HL-60 (cell line): ENCODE measurements around the gene OMG.

Experiments used
- DNase-seq, 2 experiments: peaks; one replicate each; pipeline ENCODE4 v3.0.0-alpha.2; 2010 to 2020; ENCODE audit warnings: low read depth in 1 of 2, low spot score in 1 of 2
- H3K27ac ChIP-seq: fragments of 250-450 bp; sonication (Bioruptor Pico); replicated peaks from 2 replicates; pipeline ENCODE4 v1.5.1; 2020; ENCODE audit warnings: mild to moderate bottlenecking, moderate library complexity
- H3K27me3 ChIP-seq: fragments of 250-450 bp; sonication (Bioruptor Pico); 2 replicates; pipeline ENCODE4 v1.5.1; 2021; ENCODE audit warnings: mild to moderate bottlenecking, moderate library complexity; ENCODE audit not compliant: insufficient read depth, poor library complexity, severe bottlenecking
- H3K4me3 ChIP-seq: replicated peaks from 2 replicates; pipeline ENCODE4 v1.5.1; 2011; ENCODE audit warnings: mild to moderate bottlenecking, control low read depth, low read length; ENCODE audit not compliant: insufficient read depth
- GABPA ChIP-seq: IDR thresholded peaks from 2 replicates; pipeline ENCODE4 v1.6.1; 2012; ENCODE audit warnings: low read depth
- POLR2AphosphoS5 ChIP-seq: IDR thresholded peaks from 2 replicates; pipeline ENCODE4 v1.6.1; 2012; ENCODE audit warnings: low read depth
- REST ChIP-seq: IDR thresholded peaks from 2 replicates; pipeline ENCODE4 v1.6.1; 2012; ENCODE audit warnings: low read depth; ENCODE audit not compliant: insufficient replicate concordance
- SPI1 ChIP-seq: IDR thresholded peaks from 2 replicates; pipeline ENCODE4 v1.6.1; 2012; ENCODE audit warnings: low read depth, mild to moderate bottlenecking, borderline replicate concordance
- TF ChIP-seq, protein P1 (sequence below): IDR thresholded peaks from one replicate; pipeline ENCODE4 v1.5.1; 2011; ENCODE audit warnings: low read length, control low read depth, inconsistent platforms; ENCODE audit not compliant: insufficient read depth

Gene OMG

DNA sequence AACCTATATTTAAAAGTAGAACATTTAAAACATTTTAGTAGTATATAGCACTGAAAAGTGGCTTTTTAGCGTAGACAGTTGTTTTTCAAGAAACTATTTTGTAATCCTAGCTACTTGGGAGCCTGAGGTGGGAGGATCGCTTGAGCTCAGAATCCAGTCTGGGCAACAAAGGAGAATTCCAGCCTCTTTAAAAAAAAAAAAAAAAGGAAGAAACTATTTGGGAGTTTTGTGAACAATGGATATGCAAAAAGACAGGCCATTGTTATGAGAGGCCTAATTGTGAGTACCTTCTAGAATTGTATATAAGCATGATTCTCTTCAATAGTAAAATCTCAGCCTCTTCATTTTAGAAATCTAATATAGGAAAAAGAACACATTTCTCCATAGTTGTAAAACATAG lies 17.6 kb downstream of the OMG start:
- no peak for DNase-seq
- H3K4me3 ChIP-seq: no peak overlapping the region
- no peaks in the 10 kb centered on the region for H3K27me3 ChIP-seq
- no peak overlapping the region for H3K27ac ChIP-seq
- TF ChIP-seq SPI1 (no peak), POLR2AphosphoS5 (no peak), REST (no peak), GABPA (no peak)
- TF ChIP-seq, protein P1, sequence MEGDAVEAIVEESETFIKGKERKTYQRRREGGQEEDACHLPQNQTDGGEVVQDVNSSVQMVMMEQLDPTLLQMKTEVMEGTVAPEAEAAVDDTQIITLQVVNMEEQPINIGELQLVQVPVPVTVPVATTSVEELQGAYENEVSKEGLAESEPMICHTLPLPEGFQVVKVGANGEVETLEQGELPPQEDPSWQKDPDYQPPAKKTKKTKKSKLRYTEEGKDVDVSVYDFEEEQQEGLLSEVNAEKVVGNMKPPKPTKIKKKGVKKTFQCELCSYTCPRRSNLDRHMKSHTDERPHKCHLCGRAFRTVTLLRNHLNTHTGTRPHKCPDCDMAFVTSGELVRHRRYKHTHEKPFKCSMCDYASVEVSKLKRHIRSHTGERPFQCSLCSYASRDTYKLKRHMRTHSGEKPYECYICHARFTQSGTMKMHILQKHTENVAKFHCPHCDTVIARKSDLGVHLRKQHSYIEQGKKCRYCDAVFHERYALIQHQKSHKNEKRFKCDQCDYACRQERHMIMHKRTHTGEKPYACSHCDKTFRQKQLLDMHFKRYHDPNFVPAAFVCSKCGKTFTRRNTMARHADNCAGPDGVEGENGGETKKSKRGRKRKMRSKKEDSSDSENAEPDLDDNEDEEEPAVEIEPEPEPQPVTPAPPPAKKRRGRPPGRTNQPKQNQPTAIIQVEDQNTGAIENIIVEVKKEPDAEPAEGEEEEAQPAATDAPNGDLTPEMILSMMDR: no peak

DNA sequence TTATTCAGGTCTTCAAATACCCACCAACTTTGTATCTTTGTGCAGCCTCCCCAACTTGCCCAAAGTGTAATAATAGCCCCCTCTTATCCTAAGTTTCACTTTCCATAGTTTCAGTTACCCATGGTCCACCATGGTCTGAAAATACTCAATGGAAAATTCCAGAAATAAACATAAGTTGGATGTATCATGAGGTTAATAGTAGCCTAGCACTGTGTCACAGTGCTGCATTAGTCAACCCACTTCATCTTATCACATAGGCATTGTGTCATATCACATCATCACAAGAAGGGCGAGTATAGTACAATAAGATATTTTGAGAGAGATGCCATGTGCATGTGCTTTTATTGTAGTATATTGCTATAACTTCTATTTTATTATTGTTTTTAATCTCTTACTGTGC lies 21.9 kb downstream of the OMG start:
- peak overlapping the region; percentile 67 for H3K27ac ChIP-seq
- TF ChIP-seq REST: no peak
- no peak for TF ChIP-seq SPI1
- TF ChIP-seq POLR2AphosphoS5: no peak
- TF ChIP-seq GABPA: no peak
- TF ChIP-seq, protein P1: no peak
- no peak overlapping the region for H3K4me3 ChIP-seq
- H3K27me3 ChIP-seq: no peaks in the 10 kb centered on the region
- no peak for DNase-seq

DNA sequence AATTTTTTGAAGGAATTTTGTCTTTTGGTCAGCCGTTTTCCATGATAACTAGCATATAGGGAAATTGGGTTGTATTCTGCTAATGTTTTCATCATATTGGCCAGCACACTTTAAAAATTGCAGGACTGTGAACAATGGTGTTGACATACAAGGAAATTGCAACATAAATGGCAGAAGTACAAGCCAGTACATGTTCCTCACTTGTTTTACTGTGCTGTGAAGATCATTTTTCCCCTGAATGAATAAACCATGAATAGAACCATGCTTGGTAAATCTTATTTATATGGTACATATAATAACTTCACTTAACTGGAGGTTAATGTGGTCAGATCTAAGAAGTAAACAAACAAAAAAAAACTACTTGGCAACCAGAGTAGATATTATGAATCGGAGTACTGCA lies 22.8 kb downstream of the OMG start:
- DNase-seq: peak; percentile 58 to 68
- no peak overlapping the region for H3K4me3 ChIP-seq
- TF ChIP-seq POLR2AphosphoS5: peak; percentile 35; the same call in 1 of the 2 replicates
- peak; percentile 27 for TF ChIP-seq REST
- TF ChIP-seq, protein P1: no peak
- no peaks in the 10 kb centered on the region for H3K27me3 ChIP-seq
- H3K27ac ChIP-seq: peak overlapping the region; percentile 67
